GM12891 (cell line): ENCODE data around the gene GMEB2.

Experiments
- DNase-seq: peaks from one replicate; pipeline ENCODE4 v3.0.0; 2011; ENCODE audit warnings: low spot score; ENCODE audit not compliant: insufficient read length
- FAIRE-seq: peaks from 2 replicates; lab custom pipeline; 2011; peaks lifted over from hg19 to GRCh38; lab: Jason Lieb, UNC
- PAX5 ChIP-seq: IDR thresholded peaks from 2 replicates; pipeline ENCODE4 v1.6.1; 2011; ENCODE audit warnings: low read length, moderate library complexity, mild to moderate bottlenecking; ENCODE audit not compliant: insufficient read depth, severe bottlenecking
- POLR2A ChIP-seq: IDR thresholded peaks from 2 replicates; pipeline ENCODE4 v1.6.1; 2011; ENCODE audit warnings: low read depth, low read length, control low read depth
- POLR2AphosphoS5 ChIP-seq: IDR thresholded peaks from 2 replicates; pipeline ENCODE4 v1.6.1; 2011; ENCODE audit warnings: low read depth, low read length, control low read depth
- POU2F2 ChIP-seq: IDR thresholded peaks from 2 replicates; pipeline ENCODE4 v1.6.1; 2011; ENCODE audit warnings: low read depth, mild to moderate bottlenecking, control low read depth, low read length, moderate library complexity
- SPI1 ChIP-seq: IDR thresholded peaks from 2 replicates; pipeline ENCODE4 v1.6.1; 2011; ENCODE audit warnings: low read depth, low read length, control low read depth
- TAF1 ChIP-seq: IDR thresholded peaks from 2 replicates; pipeline ENCODE4 v1.6.1; 2011; ENCODE audit warnings: low read depth, low read length, control low read depth

Gene GMEB2

GRCh38 chr20:63590218-63591146, 36.4 kb downstream of the GMEB2 start:
- TF ChIP-seq TAF1: no peak
- no peak for TF ChIP-seq POLR2AphosphoS5
- no peak for TF ChIP-seq SPI1
- TF ChIP-seq POU2F2: no peak
- no peak for TF ChIP-seq PAX5
- no peak for TF ChIP-seq POLR2A

DNA sequence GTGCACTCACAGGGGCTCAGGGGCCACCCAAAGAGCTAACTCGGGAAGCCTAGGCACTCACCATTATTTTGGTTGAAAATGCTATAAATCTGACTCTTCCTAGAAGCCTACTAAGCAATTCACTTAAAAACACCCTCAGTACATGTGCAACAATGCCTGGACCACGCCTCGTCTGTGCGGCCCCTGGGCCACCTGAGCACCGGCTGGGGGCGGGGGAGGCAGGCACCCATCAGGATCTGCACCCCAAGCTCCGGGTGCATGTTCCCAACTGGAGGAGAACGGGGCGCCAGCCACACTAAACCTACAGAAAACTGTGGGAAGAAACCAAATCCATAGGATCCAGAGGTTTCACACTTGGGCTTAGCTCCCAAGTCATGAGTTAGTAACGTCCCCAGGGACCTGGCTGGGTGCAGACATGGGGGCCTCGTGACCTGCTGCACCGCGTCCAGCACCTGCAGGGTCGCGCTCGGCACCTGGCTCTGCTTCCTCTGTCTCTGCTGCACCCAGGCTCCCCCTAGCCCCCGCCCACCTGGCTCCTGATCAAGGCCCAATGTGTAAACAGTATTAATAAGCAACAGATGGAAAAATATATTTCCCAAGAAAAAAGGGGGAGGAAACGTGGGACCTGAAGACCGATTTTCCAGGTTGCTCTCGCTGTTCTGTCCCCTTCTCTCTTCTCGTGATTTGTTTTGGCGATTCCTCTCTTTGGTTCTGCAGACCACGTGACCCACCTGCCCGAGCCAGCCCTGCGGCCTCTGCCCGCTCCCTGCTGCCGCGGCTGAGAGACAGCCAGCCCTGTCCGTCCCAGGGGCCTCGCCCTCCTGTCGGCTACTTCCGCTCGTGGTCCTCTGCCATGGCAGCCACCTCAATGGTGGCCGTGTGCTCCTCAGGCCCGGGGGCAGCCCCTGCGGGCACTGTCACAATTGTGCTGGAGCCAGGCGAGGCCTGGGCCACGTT, 37.4 kb downstream of the GMEB2 start:
- TF ChIP-seq SPI1 (no peak), POLR2AphosphoS5 (no peak), PAX5 (no peak), POU2F2 (no peak), TAF1 (no peak), POLR2A (no peak)
- FAIRE-seq (no peak), DNase-seq (no peak)

More at GRCh38 chr20:63590218-63591146, 36.4 kb downstream of the GMEB2 start:
- DNase-seq (no peak), FAIRE-seq (no peak)

- no peak for FAIRE-seq
- TF ChIP-seq PAX5 (no peak), POLR2A (no peak), POU2F2 (no peak), TAF1 (no peak), SPI1 (no peak), POLR2AphosphoS5 (no peak)
- no peak for DNase-seq
Observed at GRCh38 chr20:63588641-63589041, 38.3 kb downstream of the GMEB2 start.

- DNase-seq: no peak
- TF ChIP-seq TAF1: no peak
- TF ChIP-seq POLR2A: no peak
- TF ChIP-seq SPI1: no peak
- no peak for TF ChIP-seq PAX5
- no peak for TF ChIP-seq POU2F2
- TF ChIP-seq POLR2AphosphoS5: no peak
- no peak for FAIRE-seq
Observed at GRCh38 chr20:63587776-63588591, 38.9 kb downstream of the GMEB2 start.

DNA sequence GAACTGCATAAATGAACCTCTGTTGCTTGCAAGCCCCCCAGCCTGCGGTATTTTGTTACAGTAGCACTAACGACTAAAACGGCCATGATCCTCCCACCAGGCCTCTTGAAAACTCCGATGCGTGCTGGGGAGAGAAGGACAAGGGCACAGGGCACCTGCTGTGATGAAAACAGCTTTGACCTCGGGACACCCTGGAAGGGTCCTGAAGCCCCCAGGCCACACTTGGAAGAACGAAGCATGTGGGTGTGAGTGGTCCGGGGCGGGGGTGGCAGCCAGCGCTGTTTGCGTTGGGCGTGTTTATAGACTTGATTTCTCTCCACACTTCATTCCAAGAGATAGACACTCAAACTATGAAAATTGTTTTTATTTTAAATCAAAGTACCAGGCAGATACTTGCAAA, 39.6 kb downstream of the GMEB2 start:
- FAIRE-seq (no peak), DNase-seq (no peak)
- TF ChIP-seq TAF1 (no peak), PAX5 (no peak), SPI1 (no peak)

- DNase-seq (no peak), FAIRE-seq (no peak)
- TF ChIP-seq POU2F2 (no peak), SPI1 (no peak), POLR2A (no peak), TAF1 (no peak), POLR2AphosphoS5 (no peak), PAX5 (no peak)
Observed at GRCh38 chr20:63586797-63587196, 40.1 kb downstream of the GMEB2 start.

DNA sequence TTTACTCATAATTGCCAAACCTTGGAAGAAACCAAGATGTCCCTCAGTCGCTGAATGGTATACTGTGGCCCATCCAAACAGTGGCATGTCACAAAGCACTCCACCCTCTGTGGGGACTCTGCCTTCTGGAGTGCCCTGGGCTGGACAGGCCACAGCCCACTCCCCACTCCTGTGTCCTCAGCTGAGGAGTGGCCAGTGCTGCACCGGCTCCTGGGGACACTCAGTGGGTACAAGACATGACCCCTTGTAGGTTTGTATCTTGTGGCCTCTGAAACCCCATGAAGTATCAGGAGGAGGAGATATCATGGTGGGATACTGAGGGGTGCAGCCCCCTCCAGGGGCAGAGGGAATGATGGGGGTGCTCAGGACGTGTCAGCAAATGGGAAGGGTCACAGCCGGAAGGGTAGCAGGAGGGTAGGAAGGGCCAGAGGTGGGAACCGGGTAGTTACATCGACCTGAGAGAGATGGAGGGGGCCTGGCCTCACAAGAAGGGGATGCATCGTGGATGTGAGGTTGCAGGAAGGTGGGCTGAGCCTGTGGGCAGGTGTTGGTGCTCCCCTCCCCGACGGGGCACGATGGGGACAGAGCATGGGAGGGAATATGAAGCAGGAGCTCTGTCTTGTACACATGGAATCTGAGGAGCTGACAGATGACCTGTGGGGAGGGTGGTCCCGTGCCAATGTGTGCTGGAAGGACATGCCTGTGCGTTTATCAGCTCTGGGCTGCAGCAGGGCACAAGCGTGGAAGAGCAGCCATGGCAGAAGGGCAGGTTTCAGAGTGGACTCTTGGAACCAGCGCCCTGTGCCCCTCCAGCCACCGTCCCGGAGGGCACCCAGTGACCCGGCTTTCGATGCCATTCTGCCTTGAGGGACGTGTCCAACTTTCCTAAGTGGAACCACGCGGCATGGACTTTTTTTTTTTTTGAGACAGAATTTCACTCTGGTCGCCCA, 41.0 kb downstream of the GMEB2 start:
- DNase-seq: no peak
- no peak for TF ChIP-seq POU2F2
- no peak for TF ChIP-seq TAF1
- no peak for TF ChIP-seq PAX5
- no peak for TF ChIP-seq POLR2AphosphoS5
- TF ChIP-seq POLR2A: no peak
- TF ChIP-seq SPI1: no peak
- FAIRE-seq: no peak
